Heart right ventricle (tissue), 16 donors: ENCODE results near the gene FAM171A1. TPM values are rescaled to one million over a fixed set of nuclear protein-coding genes. Genes with fewer than 3 reads are reported as not detected.
A peak's percentile ranks its signal among the peaks of the same experiment; 100 is the strongest.

Experiments
- ATAC-seq, 8 donors: fragments of 200-7000 bp; cut with Tn5 transposase; one replicate each; pipeline ENCODE4 v1.9.1; 2020; ENCODE audit warnings: mild to moderate bottlenecking in 8 of 8, moderate library complexity in 8 of 8, moderate number of reproducible peaks in 1 of 8
- DNase-seq, 2 donors: peaks; one replicate each; pipeline ENCODE4 v3.0.0-alpha.2; 2020
- H3K27ac ChIP-seq, 10 donors: fragments of 200-600 bp; sonication (generic) in 2 of 10; one replicate each; pipeline versions ENCODE4 v1.5.0 to v1.8.0; 2020 to 2022; ENCODE audit warnings: mild to moderate bottlenecking in 3 of 10
- H3K27me3 ChIP-seq, 7 donors: fragments of 200-600 bp; one replicate each; pipeline ENCODE4 v1.8.0; 2021 to 2022; ENCODE audit warnings: mild to moderate bottlenecking in 2 of 7
- H3K36me3 ChIP-seq, 9 donors: fragments of 200-600 bp; sonication (generic) in 1 of 9; one replicate each; pipeline versions ENCODE4 v1.5.0 to v1.8.0; 2020 to 2022; ENCODE audit warnings: mild to moderate bottlenecking in 2 of 9
- H3K4me1 ChIP-seq, 9 donors: fragments of 200-600 bp; sonication (generic) in 1 of 9; one replicate each; pipeline versions ENCODE4 v1.5.0 to v1.8.0; 2020 to 2022; ENCODE audit warnings: mild to moderate bottlenecking in 4 of 9
- H3K4me3 ChIP-seq, 10 donors: fragments of 200-600 bp; sonication (generic) in 2 of 10; one replicate each; pipeline versions ENCODE4 v1.5.0 to v1.8.0; 2020 to 2022; ENCODE audit warnings: mild to moderate bottlenecking in 7 of 10, moderate library complexity in 2 of 10
- H3K9me3 ChIP-seq, 11 donors: fragments of 200-600 bp in 10 of 11; sonication (generic) in 2 of 11; one replicate each; pipeline versions ENCODE4 v1.5.0 to v1.8.0; 2013 to 2022; ENCODE audit warnings: mild to moderate bottlenecking in 2 of 11, control low read depth in 1 of 11, moderate library complexity in 1 of 11
- CTCF ChIP-seq, 9 donors: fragments of 200-600 bp; sonication (generic) in 2 of 9; IDR thresholded peaks; one replicate each; pipeline versions ENCODE4 v1.5.0 to v1.8.0; 2021 to 2022; ENCODE audit warnings: antibody characterized with exemption in 9 of 9, mild to moderate bottlenecking in 5 of 9, moderate library complexity in 1 of 9
- WGBS, 2 donors: extraction: QIAGEN DNeasy Blood & Tissue Kit; methylation state at CpG; one replicate each; pipeline ENCODE4 v1.1.7; 2013; ENCODE audit warnings: inconsistent platforms in 1 of 2; 5-methylcytosine and 5-hydroxymethylcytosine counted together
- intact Hi-C, 10 donors: fragments of 100-400 bp; cut with DNase I; formaldehyde crosslinking; loops; one replicate each; pipeline versions ENCODE4 v1.11.1 to v1.14.2; 2022
- polyA plus RNA-seq, 2 donors: library from polyadenylated mRNA; stranded (reverse); fragments of 200-250 nt; gene quantifications; one replicate each; pipeline ENCODE4 v1.2.3, GENCODE V29; 2013
- total RNA-seq, 10 donors: library from RNA; stranded (reverse); fragmentation: NEBNext Ultra II Directional in 3 of 10; extraction: Animal tissue kit (Norgen Biotek cat#: 25700) in 3 of 10; gene quantifications; one replicate each; pipeline versions ENCODE4 v1.2.1 to v1.2.4, GENCODE V29; 2021 to 2023
- donor health status: Arrhythmogenic right ventricular cardiomyopathy.
- donor health status: ischemic (EF 13 %, LVEDD 7.1; RV severe dilation, severe dysfunction).
- donor health status: healthy with polysubstance abuse.
- donor health status: DM: no; HTN: yes; CAD: no.
- donor health status: DM: no; HTN: no; CAD: no.
- donor health status: ischemic (EF 25% LVEDD 6.9; RV normal size, moderate dysfunction).
- donor health status: ischemic (EF 25% LVEDD 5.7; RV mildly dilated, moderate dysfunction).
- donor health status: healthy.
- donor health status: DM: yes; HTN: yes; CAD: no.
- donor health status: Ischemic cardiomyopathy.
- donor health status: ischemic (EF 35%, LVEDD 5.7; RV mildly dilated, moderate dysfunction).
- donor health status: nonischemic (EF 11% LVEDD 7.7; RV severe dilation, severe dysfunction).
- donor health status: DM: yes; HTN: yes; CAD: no.
- donor health status: PGD.
- donor health status: ischemic (EF 29% LVEDD 5.4; RV normal size, mild dysfunction).
- donor health status: nonischemic (EF 23%, LVEDD 6.1; RV moderate dilation, normal function).

FAM171A1 gene
- total and polyA plus RNA-seq, 12 donors, result 3.5 to 10.5 (median 6.8) TPM

- peak in 7 of 8 donors; percentile 37 to 57 (median 43) for ATAC-seq
- intact Hi-C loops, result no loop called here
- TF ChIP-seq CTCF (IDR thresholded peaks at IDR 0.05), result no peak
- H3K4me3 ChIP-seq, result no peak overlapping the region
- H3K4me1 ChIP-seq, result peaks cover 0 to 44% (median 15%) of the 10 kb centered on the region in 9 donors
- WGBS, 2 donors, result 28 to 34% methylated on average over 6 of the region's 6 CpGs
- no peaks in the 10 kb centered on the region for H3K27me3 ChIP-seq
- H3K9me3 ChIP-seq, result peaks cover 0 to 4% (median 0%) of the 10 kb centered on the region in 11 donors
- peak overlapping the region in 5 of 10 donors; percentile 5 to 48 (median 14) for H3K27ac ChIP-seq
- H3K36me3 ChIP-seq, result no peaks in the 10 kb centered on the region
- DNase-seq, result peak; percentile 41
Observed at GRCh38 chr10:15321431-15322341, 49.4 kb downstream of the FAM171A1 start.

GRCh38 chr10:15320522-15321203 lies 50.4 kb downstream of the FAM171A1 start:
- peaks cover 0 to 4% (median 0%) of the 10 kb centered on the region in 11 donors for H3K9me3 ChIP-seq
- 47 to 72% methylated on average over 3 of the region's 3 CpGs for WGBS, 2 donors
- H3K4me3 ChIP-seq, result no peak overlapping the region
- peaks cover 0 to 41% (median 17%) of the 10 kb centered on the region in 9 donors for H3K4me1 ChIP-seq
- H3K27me3 ChIP-seq, result no peaks in the 10 kb centered on the region
- peak overlapping the region in 3 of 10 donors; percentile 13 to 48 (median 37) for H3K27ac ChIP-seq
- no peak for TF ChIP-seq CTCF (IDR thresholded peaks at IDR 0.05)
- intact Hi-C loops, result no loop called here
- no peaks in the 10 kb centered on the region for H3K36me3 ChIP-seq
- DNase-seq (no peak), ATAC-seq (no peak)

- no peak for ATAC-seq
- peaks cover 0 to 37% (median 17%) of the 10 kb centered on the region in 9 donors for H3K4me1 ChIP-seq
- WGBS, 2 donors, result 97 to 98% methylated on average over 7 of the region's 7 CpGs
- H3K27me3 ChIP-seq, result no peaks in the 10 kb centered on the region
- peaks cover 0 to 4% (median 0%) of the 10 kb centered on the region in 11 donors for H3K9me3 ChIP-seq
- no peak overlapping the region for H3K27ac ChIP-seq
- no peak for DNase-seq
- intact Hi-C loops, result no loop called here
- H3K4me3 ChIP-seq, result no peak overlapping the region
- no peak for TF ChIP-seq CTCF (IDR thresholded peaks at IDR 0.05)
- H3K36me3 ChIP-seq, result no peaks in the 10 kb centered on the region
Observed at GRCh38 chr10:15320118-15320517, 51.0 kb downstream of the FAM171A1 start.

GRCh38 chr10:15316871-15317464 lies 54.1 kb downstream of the FAM171A1 start:
- intact Hi-C loops, result no loop called here
- H3K4me3 ChIP-seq, result no peak overlapping the region
- ATAC-seq (no peak), DNase-seq (no peak)
- WGBS, 2 donors, result 77 to 82% methylated on average over 9 of the region's 9 CpGs
- no peaks in the 10 kb centered on the region for H3K36me3 ChIP-seq
- peaks cover 0 to 4% (median 0%) of the 10 kb centered on the region in 11 donors for H3K9me3 ChIP-seq
- no peaks in the 10 kb centered on the region for H3K27me3 ChIP-seq
- peaks cover 3 to 52% (median 30%) of the 10 kb centered on the region in 9 donors for H3K4me1 ChIP-seq
- TF ChIP-seq CTCF (IDR thresholded peaks at IDR 0.05), result no peak
- H3K27ac ChIP-seq, result no peak overlapping the region
